ENCODE measurements around the gene LMF1.

GRCh38 chr16:871562-872345, 99.0 kb downstream of the LMF1 start:
- TF ChIP-seq POLR2A (IDR thresholded peaks at IDR 0.05; ENCODE audit: low read length) (no peak), GATA1 (IDR thresholded peaks at IDR 0.05; ENCODE audit: low read depth, low read length) (no peak)
